Measurements from ENCODE around the gene UBAC2.

Gene UBAC2

DNA sequence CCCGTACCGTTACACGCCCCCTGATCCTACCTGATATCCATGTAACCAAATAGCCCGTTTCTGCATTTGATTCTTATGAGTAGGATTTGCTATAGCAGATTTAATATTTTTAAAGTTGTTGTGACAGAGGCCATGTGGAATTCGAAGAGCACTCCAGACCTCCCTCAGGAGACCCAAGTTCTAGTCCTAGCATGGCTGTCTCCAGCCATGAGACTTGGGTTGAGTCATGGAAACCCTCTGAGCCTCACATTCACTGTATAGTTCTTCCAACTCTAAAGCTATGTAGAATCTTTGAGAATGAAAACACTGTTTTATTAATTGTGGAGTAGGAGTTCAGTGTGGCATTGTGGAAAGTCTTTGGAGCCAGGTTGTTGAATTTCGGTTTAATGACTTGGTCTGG lies 114.5 kb downstream of the UBAC2 start:
- DNase-seq: no peak

DNA sequence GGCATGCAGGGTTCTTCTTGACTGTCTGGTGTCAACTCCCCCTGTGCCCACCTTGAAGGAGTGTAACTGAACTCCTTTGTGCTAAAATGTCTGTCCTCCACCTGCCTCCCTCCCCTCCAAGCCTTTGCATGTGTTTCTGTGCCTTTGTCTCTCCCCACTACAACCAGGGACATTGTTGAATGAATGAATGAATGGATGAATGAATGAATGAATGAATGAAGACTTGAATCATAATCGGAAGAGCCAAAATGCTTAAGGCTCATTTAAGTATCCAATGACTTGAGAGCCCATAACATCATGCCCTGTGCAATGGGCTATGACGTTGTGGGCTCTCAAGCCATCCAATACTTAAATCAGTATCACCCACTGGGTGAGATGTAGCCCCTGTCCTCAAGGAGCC lies 115.6 kb downstream of the UBAC2 start:
- no peak for DNase-seq

DNA sequence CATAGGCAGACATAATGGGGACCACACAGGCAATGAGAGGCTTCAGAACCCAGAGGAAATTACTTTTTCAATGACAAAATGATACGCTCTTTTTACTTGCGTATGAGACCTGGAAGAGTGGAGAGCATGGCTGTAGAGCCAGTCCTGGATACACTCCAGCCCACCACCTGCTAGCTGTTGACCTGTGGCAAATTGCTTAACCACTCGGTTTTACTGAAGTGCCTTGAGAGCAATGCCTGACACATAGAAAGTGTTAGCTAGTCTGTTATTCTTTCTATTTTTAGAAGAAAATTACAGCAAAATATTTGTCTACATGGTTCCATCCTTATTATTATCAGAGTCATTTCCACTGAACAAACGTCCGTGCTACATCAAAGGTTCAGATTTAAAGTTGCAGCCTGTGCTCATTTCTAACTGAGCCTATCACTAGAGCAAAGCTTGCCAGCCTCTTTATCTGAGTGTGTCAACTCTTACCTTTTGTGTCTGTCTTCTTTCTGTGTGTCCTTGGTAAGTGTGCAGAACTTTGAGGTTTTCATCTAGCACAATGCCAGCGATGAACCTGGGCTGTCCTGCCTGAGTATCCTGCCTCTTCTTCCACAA lies 116.1 kb downstream of the UBAC2 start:
- no peak for DNase-seq

DNA sequence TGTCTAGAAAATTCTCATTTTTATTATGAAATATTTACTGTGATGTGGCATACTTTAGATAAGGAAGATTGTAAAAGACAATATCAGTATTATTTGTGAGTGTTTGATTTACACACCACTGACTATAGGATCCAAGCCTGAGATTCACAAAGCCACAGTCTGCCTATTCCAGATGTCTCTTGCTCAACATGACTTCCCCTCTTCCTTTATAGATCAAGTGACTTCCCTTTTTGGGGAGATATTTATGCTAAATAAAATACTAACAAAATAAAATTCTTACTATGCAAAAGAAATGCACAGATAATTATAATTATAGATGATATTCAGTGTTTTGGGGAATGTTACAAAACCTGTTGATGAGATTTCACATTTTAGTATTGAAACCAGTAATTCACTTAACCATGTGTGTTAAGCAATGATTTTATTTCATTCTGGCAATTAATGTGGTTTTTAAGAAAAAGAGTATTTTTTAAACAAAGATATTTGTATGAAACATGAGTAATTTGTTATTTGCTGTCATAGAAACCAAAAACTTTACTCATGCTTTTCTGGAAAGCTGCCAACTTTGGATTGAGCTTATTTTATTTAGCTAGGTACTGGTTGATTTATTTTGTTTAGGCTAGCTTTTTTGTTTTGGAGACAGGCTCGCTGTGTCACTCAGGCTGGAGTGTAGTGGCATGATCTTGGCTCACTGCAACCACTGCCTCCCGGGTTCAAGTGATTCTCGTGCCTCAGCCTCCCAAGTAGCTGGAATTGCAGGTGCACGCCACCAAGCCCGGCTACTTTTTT lies 120.2 kb downstream of the UBAC2 start:
- no peak for DNase-seq

DNA sequence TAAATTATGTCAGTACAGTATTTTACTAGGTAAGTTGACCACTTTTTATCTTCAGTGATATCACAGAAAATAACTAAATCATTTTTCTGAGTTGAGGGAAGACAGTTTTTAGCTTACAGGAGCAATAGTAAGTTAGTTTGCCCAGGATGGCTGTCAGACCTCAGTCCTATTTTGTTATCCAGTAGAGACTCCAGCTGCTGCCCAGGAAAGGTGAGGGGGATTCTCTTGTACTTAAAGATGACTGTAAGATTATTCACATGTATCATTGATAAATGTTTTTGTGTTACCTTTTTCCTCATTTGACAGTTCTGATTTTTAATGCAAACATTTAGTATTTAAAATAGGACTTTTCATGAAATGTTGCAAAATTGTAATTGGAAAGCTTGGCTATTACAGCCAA lies 121.1 kb downstream of the UBAC2 start:
- DNase-seq: no peak

DNA sequence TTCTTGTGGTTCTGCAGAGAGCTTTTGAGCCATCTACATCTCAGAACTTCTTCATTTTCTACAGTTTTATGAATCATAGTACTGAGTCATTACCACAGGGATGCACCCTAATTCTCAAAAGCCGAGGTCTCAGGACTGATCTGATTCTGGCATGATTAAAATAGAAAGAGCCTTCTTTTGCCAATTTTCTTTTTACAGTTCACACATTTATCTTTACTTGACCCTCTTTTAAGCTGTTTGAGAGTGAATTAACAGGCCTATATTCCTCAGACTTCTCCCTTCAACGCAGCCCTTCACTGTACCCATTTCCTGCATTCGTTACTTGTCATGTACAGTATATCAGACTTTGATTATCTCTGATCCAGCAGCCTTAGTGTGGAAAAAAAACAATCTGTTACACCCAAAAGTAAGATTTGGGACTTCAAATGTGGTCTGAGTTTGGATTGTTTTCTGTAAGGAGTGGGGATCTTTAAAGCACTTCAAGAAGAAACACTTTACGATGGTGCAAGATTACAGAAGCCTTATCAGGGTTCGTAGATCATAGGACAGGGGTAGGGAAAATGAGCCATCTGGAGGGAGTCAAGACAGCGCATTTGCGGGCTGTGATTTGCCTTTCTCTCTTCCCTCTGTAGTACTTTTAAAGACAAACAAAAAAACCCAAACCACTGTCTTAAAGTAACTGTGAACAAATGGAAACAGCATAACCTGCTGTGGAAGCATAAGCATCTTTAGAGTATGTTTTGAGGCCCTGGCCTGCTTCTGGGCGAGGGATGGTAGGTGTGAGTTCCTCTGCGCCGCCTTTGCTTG lies 121.8 kb downstream of the UBAC2 start:
- DNase-seq: no peak

DNA sequence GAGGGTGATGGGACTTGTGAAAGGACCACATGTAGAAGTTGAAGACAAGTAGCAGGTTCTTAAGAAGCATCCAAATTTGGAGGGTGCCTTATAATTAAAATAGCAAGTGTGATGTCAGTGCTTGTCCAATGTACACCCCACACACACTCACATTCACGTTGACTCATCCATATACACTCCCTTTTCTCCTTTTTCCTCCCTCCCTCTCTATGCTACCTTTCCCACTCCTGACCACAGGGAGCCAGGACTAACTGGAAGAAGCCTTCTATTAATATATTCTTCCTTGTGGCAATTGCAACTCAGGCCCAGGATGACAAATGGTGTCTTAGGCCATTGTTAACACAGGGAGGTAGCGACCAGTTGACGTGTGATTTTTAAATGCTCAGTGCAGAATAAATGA lies 122.8 kb downstream of the UBAC2 start:
- DNase-seq: no peak

DNA sequence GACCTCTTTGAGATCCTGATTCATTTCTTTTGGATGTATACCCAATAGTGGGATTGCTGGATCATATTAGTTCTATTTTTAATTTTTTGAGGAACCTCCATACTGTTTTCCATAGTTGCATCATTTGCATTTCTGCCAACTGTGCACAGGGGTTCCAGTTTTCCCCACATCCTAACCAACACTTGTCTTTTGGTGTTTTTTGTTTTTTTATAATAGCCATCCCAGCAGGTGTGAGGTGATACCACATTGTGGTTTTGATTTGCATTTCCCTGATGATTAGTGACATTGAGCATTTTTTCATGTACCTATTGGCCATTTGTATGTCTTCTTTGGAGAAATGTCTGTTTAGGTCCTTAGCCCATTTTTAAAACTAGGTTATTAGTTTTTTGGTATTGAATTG lies 125.4 kb downstream of the UBAC2 start:
- DNase-seq: no peak

DNA sequence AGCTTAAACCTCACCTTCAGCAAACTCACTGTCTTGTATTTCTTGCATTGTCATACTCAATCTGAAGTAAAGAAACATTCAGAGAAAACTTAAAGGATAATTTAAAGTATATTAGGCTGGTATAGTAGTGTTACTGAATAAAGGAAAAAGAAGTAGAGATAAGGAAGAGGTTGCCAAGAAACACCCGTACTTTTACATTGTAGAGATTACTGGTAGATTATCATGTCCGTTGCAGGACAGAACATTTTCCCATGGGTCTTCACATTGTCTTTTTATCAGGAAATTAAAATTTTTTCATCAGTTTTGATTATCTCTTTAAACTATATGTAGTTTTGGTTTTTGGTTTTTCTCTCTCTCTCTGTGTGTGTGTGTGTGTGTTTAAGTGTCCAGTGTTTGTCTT lies 126.5 kb downstream of the UBAC2 start:
- no peak for DNase-seq

DNA sequence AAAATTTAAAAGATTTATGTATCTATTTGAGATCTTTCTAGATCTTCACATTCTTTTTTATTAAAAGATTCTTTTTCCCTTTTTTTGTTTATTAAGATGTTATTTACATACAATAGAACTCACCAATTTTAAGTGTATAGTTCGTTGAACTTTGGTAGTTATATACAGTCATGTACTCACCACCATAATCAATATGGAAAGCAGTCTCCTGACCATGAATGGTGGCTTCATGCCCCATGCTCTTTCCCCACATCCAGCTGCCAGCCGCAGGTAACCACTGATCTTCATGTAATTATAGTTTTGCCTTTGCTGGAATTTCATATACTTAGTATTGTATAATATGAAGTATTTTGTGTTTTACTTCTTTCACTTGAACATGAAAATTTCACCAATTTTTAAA lies 127.1 kb downstream of the UBAC2 start:
- no peak for DNase-seq

DNA sequence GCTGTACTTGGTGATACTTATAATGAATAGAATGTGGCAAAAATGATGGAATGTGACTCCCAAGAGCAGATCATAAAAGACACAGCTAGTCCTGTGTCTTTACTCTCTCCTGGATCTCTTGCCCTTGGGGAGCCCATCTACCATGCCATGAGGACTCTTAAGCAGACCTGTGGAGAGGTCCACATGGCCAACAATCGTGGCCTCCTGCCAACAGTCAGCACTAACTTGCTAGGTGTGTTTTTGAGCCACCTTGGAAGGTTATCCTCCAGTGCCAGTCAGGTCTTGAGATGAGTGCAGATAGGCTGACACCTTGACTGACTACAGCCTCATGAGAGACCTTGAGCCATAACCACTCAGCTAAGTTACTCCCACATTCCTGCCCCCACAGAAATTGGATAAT lies 128.8 kb downstream of the UBAC2 start:
- no peak for DNase-seq

DNA sequence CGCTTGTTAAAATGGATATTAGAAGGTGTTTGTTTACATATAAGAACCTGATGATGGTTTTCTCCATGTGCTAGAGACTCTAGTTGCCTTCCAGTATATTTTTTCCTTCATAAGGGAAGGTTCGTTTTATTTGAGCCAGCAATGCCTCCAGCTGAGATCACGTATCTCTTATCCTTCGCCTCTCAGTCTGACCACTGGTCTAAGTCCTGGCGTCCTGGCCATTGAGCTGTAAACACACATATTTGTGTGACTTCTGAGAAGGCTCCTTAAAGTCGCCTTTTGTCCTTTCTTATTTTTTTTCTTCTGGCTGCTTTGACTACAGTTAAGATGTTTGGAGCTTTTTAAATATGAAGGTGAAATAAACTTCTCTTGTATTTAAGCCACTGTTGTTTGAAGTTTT lies 130.3 kb downstream of the UBAC2 start:
- DNase-seq: no peak

DNA sequence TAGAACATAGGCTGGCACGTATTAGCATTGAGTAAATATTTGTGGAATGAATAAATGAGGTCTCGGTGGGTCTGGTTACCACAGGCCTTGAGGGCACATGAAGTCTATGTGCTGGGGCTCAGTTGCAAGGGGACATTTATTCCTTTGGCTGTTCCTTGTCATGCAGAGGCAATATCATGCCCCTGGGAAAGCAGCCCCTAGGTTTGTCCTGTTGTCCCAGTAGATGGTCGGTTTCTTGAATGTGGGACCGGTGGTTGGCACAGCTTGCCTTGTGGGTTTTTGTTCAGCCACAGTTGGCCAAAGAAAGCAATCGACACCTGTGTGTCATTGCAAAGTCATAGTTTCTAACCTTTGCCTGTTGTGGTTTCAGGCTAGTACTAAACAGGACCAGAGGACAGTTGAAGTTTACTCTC lies 131.2 kb downstream of the UBAC2 start:
- DNase-seq: no peak

DNA sequence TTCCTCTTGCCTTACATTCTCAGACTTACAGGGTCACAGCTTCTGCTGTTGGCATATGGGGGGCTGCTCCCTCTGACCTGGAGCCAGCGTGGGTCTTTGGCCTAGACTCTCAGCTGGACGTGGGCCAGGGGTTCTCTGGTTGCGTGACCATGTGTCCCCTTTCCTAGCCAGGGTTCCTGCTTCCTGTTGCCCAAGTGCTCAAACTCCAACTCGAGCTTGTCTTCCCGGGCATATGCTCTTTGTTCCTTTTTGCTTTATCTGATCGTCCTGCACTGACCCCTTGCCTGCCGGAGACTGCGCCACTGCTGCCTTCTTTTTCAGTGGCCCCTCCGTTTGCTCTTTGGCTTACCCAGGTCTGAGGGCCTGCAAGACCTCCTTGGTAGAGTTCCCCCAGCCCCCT lies 131.8 kb downstream of the UBAC2 start:
- no peak for DNase-seq

DNA sequence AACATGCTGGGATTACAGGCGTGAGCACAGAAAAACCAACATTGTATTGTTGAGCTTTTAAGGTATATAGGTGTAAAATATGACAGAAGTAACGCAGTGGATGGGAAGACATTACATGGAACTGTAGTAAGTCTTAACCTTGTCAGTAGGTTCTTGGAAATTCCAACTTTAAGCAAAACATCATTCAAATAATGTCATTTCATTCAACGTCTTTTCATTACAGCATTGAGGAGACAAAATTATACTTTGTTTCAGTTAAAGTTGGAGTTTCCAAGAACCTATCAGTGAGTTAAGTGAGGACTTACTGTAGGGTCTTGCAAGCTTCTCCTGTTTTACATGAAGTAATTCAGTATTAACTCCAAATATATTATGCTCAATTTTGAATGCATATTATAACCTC lies 133.6 kb downstream of the UBAC2 start:
- no peak for DNase-seq

DNA sequence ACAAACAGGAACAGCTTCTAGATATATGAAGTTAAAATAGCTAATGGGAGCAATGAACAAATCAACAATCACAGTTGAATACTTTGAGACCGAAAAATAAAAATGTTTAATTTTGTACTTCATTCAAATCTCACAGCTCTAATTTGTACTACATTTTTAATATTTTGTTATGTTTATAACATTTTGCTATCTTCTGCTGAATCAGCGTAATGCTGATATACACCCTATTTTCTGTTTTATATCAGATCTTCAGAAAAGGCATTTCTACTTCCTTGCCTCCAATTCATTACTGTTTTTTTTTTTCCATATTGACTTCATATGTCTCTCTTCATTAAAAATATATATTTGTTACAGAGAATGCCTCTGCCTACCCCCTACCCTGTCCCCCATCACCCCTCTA lies 134.4 kb downstream of the UBAC2 start:
- no peak for DNase-seq

DNA sequence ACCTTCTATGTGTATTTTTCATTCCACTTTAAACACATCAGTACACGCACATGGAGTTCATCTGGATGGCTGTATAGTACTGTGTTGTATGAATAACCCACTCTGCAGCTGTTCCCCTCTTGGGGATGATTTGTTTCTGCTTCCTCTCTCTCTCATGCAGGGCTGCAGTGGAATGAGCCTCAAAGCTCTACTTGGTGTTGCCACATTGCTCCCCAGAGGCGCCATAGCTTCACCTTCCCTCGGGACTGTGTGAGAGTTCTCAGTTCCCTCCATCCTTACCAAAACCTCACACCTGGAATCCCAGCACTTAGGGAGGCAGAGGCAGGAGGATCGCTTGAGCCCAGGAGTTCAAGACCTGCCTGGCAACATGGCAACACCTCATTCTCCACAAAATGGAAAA lies 134.9 kb downstream of the UBAC2 start:
- DNase-seq: no peak

DNA sequence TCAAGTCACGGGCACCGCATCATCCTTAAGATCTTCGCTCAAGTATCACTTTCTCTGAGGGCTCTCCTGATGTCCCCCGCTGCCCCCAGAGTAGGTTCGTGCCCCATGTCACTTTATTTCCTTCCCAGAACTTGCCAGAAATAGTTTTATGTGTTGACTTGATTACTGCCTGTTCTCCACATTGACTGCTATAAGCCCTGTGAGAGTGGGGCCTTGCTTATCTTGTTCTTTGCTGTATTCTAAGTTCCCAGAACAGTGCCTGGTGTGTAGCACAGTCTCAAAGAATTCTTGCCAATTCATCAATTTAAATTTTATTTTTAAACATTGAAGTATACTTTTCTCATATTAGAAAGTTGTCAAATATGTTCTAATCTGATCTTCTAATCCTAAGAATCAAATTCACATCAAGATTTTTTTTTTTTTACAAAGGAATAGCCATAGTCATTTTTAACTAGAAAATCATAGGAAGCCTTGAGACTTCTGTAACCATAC lies 138.6 kb downstream of the UBAC2 start:
- no peak for DNase-seq

DNA sequence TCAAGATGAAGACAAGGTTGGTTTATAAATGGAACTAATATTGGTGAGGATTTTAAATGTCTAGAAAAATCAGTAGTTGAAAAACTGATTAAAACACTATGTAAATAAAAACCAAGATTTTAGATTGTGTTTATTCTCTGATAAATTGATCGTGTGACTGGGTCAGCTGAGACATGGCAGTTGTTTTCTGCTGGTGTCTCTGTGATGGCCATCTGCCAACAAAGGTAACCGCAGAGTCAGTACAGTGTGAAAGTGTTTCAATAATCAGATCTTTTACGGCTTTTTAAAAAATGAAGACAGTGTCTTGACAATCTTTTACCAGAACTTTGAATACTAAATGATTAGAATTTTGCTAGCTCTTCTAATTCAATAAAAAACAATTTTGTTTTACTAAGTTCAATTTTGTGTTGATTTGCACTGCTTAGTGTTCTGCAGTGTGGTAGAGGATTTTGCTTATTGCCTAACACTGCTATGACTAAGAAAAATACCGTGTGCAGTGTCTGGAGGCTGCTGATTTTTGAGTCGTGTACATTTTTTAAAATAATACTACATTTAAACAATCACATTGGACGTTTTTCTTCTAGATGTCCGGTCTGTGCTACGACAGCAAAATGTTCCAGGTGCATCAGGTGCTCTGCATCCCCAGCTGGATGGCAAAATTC lies 139.2 kb downstream of the UBAC2 start:
- no peak for DNase-seq

DNA sequence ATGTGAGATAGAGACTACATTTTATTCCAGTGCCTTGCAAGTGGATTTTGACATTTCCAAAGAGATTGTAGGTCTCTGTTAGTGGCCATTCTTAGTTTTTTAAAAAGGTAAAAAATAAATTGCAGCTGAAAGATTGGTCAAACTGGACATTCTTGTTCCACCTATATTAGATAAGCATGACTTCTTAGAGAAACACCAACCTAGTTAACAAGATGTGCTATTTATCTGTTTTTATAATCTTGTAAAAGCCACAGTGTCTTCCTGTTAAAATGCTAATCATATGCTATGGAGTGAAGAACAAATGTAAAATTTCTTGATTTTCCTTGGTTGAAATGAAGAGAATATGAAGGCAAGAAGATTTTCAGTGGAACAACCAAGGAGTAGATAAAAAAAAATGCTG lies 140.0 kb downstream of the UBAC2 start:
- DNase-seq: no peak

DNA sequence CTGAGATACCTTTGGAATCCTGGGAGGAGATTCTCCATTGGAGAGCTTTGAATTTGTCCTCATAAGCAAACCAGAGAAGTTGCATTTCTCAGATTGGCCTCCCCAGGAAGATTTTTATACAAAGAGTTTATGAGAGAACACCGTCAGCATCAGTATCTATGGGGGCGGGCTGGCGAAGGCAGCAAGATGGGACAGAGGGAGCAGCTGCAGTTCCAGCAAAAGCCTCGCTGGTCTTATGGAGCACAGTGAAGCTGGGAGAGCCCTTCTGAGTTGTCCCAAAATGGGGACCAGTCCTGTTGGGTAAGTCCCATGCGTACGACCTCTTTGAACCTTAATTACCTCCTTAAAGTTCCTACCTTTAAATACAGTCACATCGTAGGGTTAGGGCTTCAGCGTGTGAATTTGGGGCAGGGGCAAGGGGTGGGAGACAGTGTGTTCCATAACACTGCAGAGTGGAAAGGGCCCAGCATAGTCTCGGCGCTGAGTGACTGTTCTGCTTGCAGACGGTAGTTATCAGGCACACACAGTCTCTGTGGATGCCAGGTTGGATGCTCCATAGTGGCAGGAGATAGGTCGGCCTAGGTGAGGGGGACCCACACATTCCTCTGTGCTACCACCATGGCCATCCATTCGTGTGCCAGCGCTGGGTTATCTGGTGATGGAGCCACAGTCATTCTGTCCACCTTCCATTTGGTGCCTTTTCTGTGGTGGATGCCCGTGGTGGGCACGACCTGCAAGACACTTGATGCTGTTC lies 141.5 kb downstream of the UBAC2 start:
- DNase-seq: no peak

DNA sequence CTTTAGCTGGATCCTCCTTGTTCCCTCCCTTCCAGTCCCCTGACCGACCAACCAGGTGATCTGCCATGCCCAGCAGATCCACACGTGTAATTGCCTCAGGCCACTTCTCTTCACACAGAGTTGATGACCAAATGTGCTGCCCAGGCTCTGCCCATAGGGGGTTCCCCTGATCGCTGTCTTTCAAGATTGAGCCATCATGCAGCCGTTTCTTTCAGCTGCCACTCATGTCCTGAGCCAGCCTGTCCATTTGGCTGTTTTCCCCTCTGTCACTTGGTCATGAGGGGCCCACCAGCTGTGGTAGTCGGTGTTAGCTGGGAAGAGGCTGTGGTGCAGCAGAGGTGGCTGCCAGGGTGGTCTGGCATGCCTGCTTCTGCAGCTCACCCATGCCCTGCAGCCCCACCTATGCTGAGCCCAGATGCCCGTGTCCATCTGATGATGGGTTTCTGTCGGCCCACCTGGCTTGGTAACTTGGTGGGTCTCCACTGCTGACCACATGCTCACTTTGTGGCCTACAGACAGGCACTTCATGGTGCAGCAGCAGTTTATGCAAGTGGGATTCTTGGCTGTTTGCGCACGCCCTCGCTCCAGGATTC lies 142.2 kb downstream of the UBAC2 start:
- no peak for DNase-seq
